Progenitor cell of endocrine pancreas (in vitro differentiated cells): ENCODE measurements around the gene FGD4. TPM values are rescaled to one million over a fixed set of nuclear protein-coding genes. Genes with fewer than 3 reads are reported as not detected.
A peak's percentile ranks its signal among the peaks of the same experiment; 100 is the strongest.

Experiments used
- DNase-seq: peaks from one replicate; pipeline ENCODE4 v3.0.0; 2021; ENCODE audit warnings: low spot score; ENCODE audit not compliant: unreplicated experiment
- H3K27ac Mint-ChIP-seq: 2 replicates; pipeline ENCODE4 v1.8.0; 2021; ENCODE audit warnings: mild to moderate bottlenecking, moderate library complexity, mixed read lengths
- H3K27me3 Mint-ChIP-seq: 2 replicates; pipeline ENCODE4 v1.8.0; 2021; ENCODE audit warnings: mixed read lengths
- H3K36me3 Mint-ChIP-seq: 2 replicates; pipeline ENCODE4 v1.8.0; 2022; ENCODE audit warnings: mixed read lengths; ENCODE audit not compliant: insufficient read depth
- H3K4me1 Mint-ChIP-seq: 2 replicates; pipeline ENCODE4 v1.8.0; 2021; ENCODE audit warnings: low read depth, mixed read lengths
- H3K4me3 Mint-ChIP-seq: 2 replicates; pipeline ENCODE4 v1.8.0; 2021; ENCODE audit warnings: low read depth, mild to moderate bottlenecking, moderate library complexity, mixed read lengths
- H3K9me3 Mint-ChIP-seq: 2 replicates; pipeline ENCODE4 v1.8.0; 2021; ENCODE audit warnings: low read depth, mixed read lengths
- CTCF ChIP-seq: fragments of 200-600 bp; sonication (generic); IDR thresholded peaks from one replicate; pipeline ENCODE4 v1.5.0; 2021; ENCODE audit warnings: antibody characterized with exemption, mild to moderate bottlenecking; ENCODE audit not compliant: unreplicated experiment
- total RNA-seq: library from RNA; stranded (reverse); gene quantifications from 2 replicates; pipeline ENCODE4 v1.2.1, GENCODE V29; 2021

FGD4 gene
- total RNA-seq, 1 donor from 2014 or later = 83.8 TPM

- no peak for TF ChIP-seq CTCF
- Mint-ChIP-seq H3K27me3 (no peaks in the 10 kb centered on the region), H3K4me3 (no peak overlapping the region), H3K9me3 (no peaks in the 10 kb centered on the region), H3K27ac (no peak overlapping the region), H3K4me1 (peaks cover 31% of the 10 kb centered on the region), H3K36me3 (no peaks in the 10 kb centered on the region)
- DNase-seq = no peak
Observed at GRCh38 chr12:32494656-32495055, 95.3 kb downstream of the FGD4 start.

GRCh38 chr12:32496946-32497345, 97.6 kb downstream of the FGD4 start:
- no peak for DNase-seq
- no peaks in the 10 kb centered on the region for H3K36me3 Mint-ChIP-seq
- no peaks in the 10 kb centered on the region for H3K9me3 Mint-ChIP-seq
- H3K27ac Mint-ChIP-seq = no peak overlapping the region
- H3K27me3 Mint-ChIP-seq = no peaks in the 10 kb centered on the region
- no peak for TF ChIP-seq CTCF
- no peak overlapping the region for H3K4me3 Mint-ChIP-seq
- H3K4me1 Mint-ChIP-seq = peaks cover 32% of the 10 kb centered on the region

- no peak for TF ChIP-seq CTCF
- no peaks in the 10 kb centered on the region for H3K9me3 Mint-ChIP-seq
- no peaks in the 10 kb centered on the region for H3K27me3 Mint-ChIP-seq
- H3K4me1 Mint-ChIP-seq = peaks cover 35% of the 10 kb centered on the region
- DNase-seq = no peak
- H3K4me3 Mint-ChIP-seq = no peak overlapping the region
- H3K36me3 Mint-ChIP-seq = no peaks in the 10 kb centered on the region
- no peak overlapping the region for H3K27ac Mint-ChIP-seq
Observed at GRCh38 chr12:32497864-32498263, 98.5 kb downstream of the FGD4 start.

GRCh38 chr12:32499048-32499447, 99.7 kb downstream of the FGD4 start:
- TF ChIP-seq CTCF = no peak
- peaks cover 41% of the 10 kb centered on the region for H3K4me1 Mint-ChIP-seq
- DNase-seq = no peak
- no peaks in the 10 kb centered on the region for H3K27me3 Mint-ChIP-seq
- H3K36me3 Mint-ChIP-seq = no peaks in the 10 kb centered on the region
- no peaks in the 10 kb centered on the region for H3K9me3 Mint-ChIP-seq
- H3K4me3 Mint-ChIP-seq = peak overlapping the region; percentile 15
- peak overlapping the region; percentile 86 for H3K27ac Mint-ChIP-seq

GRCh38 chr12:32501835-32502333, 102.5 kb downstream of the FGD4 start:
- no peaks in the 10 kb centered on the region for H3K9me3 Mint-ChIP-seq
- peak overlapping the region; percentile 98 for H3K27ac Mint-ChIP-seq
- TF ChIP-seq CTCF = no peak
- peak overlapping the region; percentile 88 for H3K4me3 Mint-ChIP-seq
- peak; percentile 77 for DNase-seq
- no peaks in the 10 kb centered on the region for H3K36me3 Mint-ChIP-seq
- H3K27me3 Mint-ChIP-seq = no peaks in the 10 kb centered on the region
- H3K4me1 Mint-ChIP-seq = peaks cover 63% of the 10 kb centered on the region
